Activated CD8-positive, alpha-beta T cell treated with anti-CD3 and anti-CD28 coated beads for 36 hours (primary cell): ENCODE data around the gene PPP2R3A. TPM values are rescaled to one million over a fixed set of nuclear protein-coding genes. Genes with fewer than 3 reads are reported as not detected.

Source experiments
- ATAC-seq: fragments of 200-7000 bp; cut with Tn5 transposase; one replicate; pipeline ENCODE4 v1.10.0; 2021; ENCODE audit warnings: mild to moderate bottlenecking, moderate library complexity
- CTCF ChIA-PET: fragments of 350-600 bp; sonication (Branson Sonifier 250); formaldehyde crosslinking; loops from one replicate; lab custom pipeline; 2021; ENCODE audit warnings: antibody characterized with exemption; lab: Charles Lee
- POLR2A ChIA-PET: fragments of 350-600 bp; sonication (Branson Sonifier 250); formaldehyde crosslinking; loops from one replicate; lab custom pipeline; 2021; ENCODE audit warnings: antibody characterized with exemption; lab: Charles Lee
- DNase-seq: peaks from one replicate; pipeline ENCODE4 v3.0.0-alpha.2; 2020
- H3K27ac Mint-ChIP-seq: one replicate; pipeline ENCODE4 v1.8.0; 2021; ENCODE audit warnings: mild to moderate bottlenecking, mixed read lengths
- H3K27me3 Mint-ChIP-seq: one replicate; pipeline ENCODE4 v1.8.0; 2021; ENCODE audit warnings: mixed read lengths
- H3K36me3 Mint-ChIP-seq: one replicate; pipeline ENCODE4 v1.8.0; 2021; ENCODE audit warnings: low read depth, mixed read lengths
- H3K4me1 Mint-ChIP-seq: one replicate; pipeline ENCODE4 v1.8.0; 2021; ENCODE audit warnings: low read depth, mixed read lengths
- H3K4me3 Mint-ChIP-seq: one replicate; pipeline ENCODE4 v1.8.0; 2021; ENCODE audit warnings: mild to moderate bottlenecking, moderate library complexity, mixed read lengths
- H3K9me3 Mint-ChIP-seq: one replicate; pipeline ENCODE4 v1.8.0; 2021; ENCODE audit warnings: mixed read lengths
- CTCF ChIP-seq: fragments of 200-600 bp; IDR thresholded peaks from one replicate; pipeline ENCODE4 v1.8.0; 2022; ENCODE audit warnings: antibody characterized with exemption, mild to moderate bottlenecking
- intact Hi-C: fragments of 100-400 bp; cut with micrococcal nuclease; formaldehyde crosslinking; loops from one replicate; pipeline ENCODE4 v1.10.0; 2022
- total RNA-seq, 2 experiments: library from RNA; stranded (reverse); gene quantifications; one replicate each; pipeline ENCODE4 v1.2.3, GENCODE V29; 2021

Gene PPP2R3A
- total RNA-seq, 2 experiments from 2014 or later, result 0.16 to 0.51 TPM

GRCh38 chr3:136068708-136069107, 103.2 kb downstream of the PPP2R3A start:
- CTCF ChIA-PET, result interaction anchor here (1.0 to 1.7 kb wide), 2 partner anchors 27 to 945 kb away, joined by 3 to 8 read pairs; no protein-coding TSS in a partner anchor
- no peaks in the 10 kb centered on the region for H3K4me1 Mint-ChIP-seq
- POLR2A ChIA-PET, result no interaction called here
- DNase-seq, result no peak
- no peak for TF ChIP-seq CTCF
- no peak for ATAC-seq
- no peaks in the 10 kb centered on the region for H3K27me3 Mint-ChIP-seq
- H3K4me3 Mint-ChIP-seq, result no peak overlapping the region
- no peaks in the 10 kb centered on the region for H3K36me3 Mint-ChIP-seq
- intact Hi-C loops, result no loop called here
- no peak overlapping the region for H3K27ac Mint-ChIP-seq
- H3K9me3 Mint-ChIP-seq, result no peaks in the 10 kb centered on the region

- TF ChIP-seq CTCF, result no peak
- Mint-ChIP-seq H3K36me3 (no peaks in the 10 kb centered on the region), H3K27ac (no peak overlapping the region), H3K4me3 (no peak overlapping the region), H3K4me1 (no peaks in the 10 kb centered on the region), H3K9me3 (no peaks in the 10 kb centered on the region), H3K27me3 (no peaks in the 10 kb centered on the region)
- no peak for ATAC-seq
- intact Hi-C loops, result no loop called here
- ChIA-PET CTCF (interaction anchor here (1.0 to 3.2 kb wide), 5 partner anchors 28 to 944 kb away, joined by 3 to 16 read pairs (median 8); partner anchors contain the start of gene STAG1), POLR2A (no interaction called here)
- DNase-seq, result no peak
Measured at GRCh38 chr3:136069933-136070332, 104.4 kb downstream of the PPP2R3A start.

- Mint-ChIP-seq H3K27ac (no peak overlapping the region), H3K36me3 (no peaks in the 10 kb centered on the region), H3K9me3 (no peaks in the 10 kb centered on the region), H3K4me1 (no peaks in the 10 kb centered on the region), H3K27me3 (no peaks in the 10 kb centered on the region), H3K4me3 (no peak overlapping the region)
- TF ChIP-seq CTCF, result no peak
- intact Hi-C loops, result no loop called here
- ChIA-PET POLR2A (no interaction called here), CTCF (interaction anchor here (0.7 to 3.2 kb wide), 6 partner anchors 235 to 944 kb away, joined by 3 to 16 read pairs (median 6); partner anchors contain the start of gene STAG1)
- DNase-seq, result no peak
- ATAC-seq, result no peak
Measured at GRCh38 chr3:136070334-136070733, 104.8 kb downstream of the PPP2R3A start.

- no peak for ATAC-seq
- intact Hi-C loops, result no loop called here
- Mint-ChIP-seq H3K4me3 (no peak overlapping the region), H3K4me1 (no peaks in the 10 kb centered on the region), H3K27ac (no peak overlapping the region), H3K9me3 (no peaks in the 10 kb centered on the region), H3K36me3 (no peaks in the 10 kb centered on the region), H3K27me3 (no peaks in the 10 kb centered on the region)
- CTCF ChIA-PET, result interaction anchor here (0.7 to 3.2 kb wide), 7 partner anchors 235 to 943 kb away, joined by 3 to 16 read pairs (median 4); partner anchors contain the start of gene STAG1
- no peak for DNase-seq
- POLR2A ChIA-PET, result no interaction called here
- TF ChIP-seq CTCF, result no peak
Measured at GRCh38 chr3:136070953-136071949, 105.7 kb downstream of the PPP2R3A start.
